Heart right ventricle (tissue), 16 donors: ENCODE results near the gene L3MBTL1. TPM values are rescaled to one million over a fixed set of nuclear protein-coding genes. Genes with fewer than 3 reads are reported as not detected.

Source experiments
- ATAC-seq, 8 donors: fragments of 200-7000 bp; cut with Tn5 transposase; one replicate each; pipeline ENCODE4 v1.9.1; 2020; ENCODE audit warnings: mild to moderate bottlenecking in 8 of 8, moderate library complexity in 8 of 8, moderate number of reproducible peaks in 1 of 8
- DNase-seq, 2 donors: peaks; one replicate each; pipeline ENCODE4 v3.0.0-alpha.2; 2020
- H3K27ac ChIP-seq, 10 donors: fragments of 200-600 bp; sonication (generic) in 2 of 10; one replicate each; pipeline versions ENCODE4 v1.5.0 to v1.8.0; 2020 to 2022; ENCODE audit warnings: mild to moderate bottlenecking in 3 of 10
- H3K27me3 ChIP-seq, 7 donors: fragments of 200-600 bp; one replicate each; pipeline ENCODE4 v1.8.0; 2021 to 2022; ENCODE audit warnings: mild to moderate bottlenecking in 2 of 7
- H3K36me3 ChIP-seq, 9 donors: fragments of 200-600 bp; sonication (generic) in 1 of 9; one replicate each; pipeline versions ENCODE4 v1.5.0 to v1.8.0; 2020 to 2022; ENCODE audit warnings: mild to moderate bottlenecking in 2 of 9
- H3K4me1 ChIP-seq, 9 donors: fragments of 200-600 bp; sonication (generic) in 1 of 9; one replicate each; pipeline versions ENCODE4 v1.5.0 to v1.8.0; 2020 to 2022; ENCODE audit warnings: mild to moderate bottlenecking in 4 of 9
- H3K4me3 ChIP-seq, 10 donors: fragments of 200-600 bp; sonication (generic) in 2 of 10; one replicate each; pipeline versions ENCODE4 v1.5.0 to v1.8.0; 2020 to 2022; ENCODE audit warnings: mild to moderate bottlenecking in 7 of 10, moderate library complexity in 2 of 10
- H3K9me3 ChIP-seq, 11 donors: fragments of 200-600 bp in 10 of 11; sonication (generic) in 2 of 11; one replicate each; pipeline versions ENCODE4 v1.5.0 to v1.8.0; 2013 to 2022; ENCODE audit warnings: mild to moderate bottlenecking in 2 of 11, control low read depth in 1 of 11, moderate library complexity in 1 of 11
- CTCF ChIP-seq, 9 donors: fragments of 200-600 bp; sonication (generic) in 2 of 9; IDR thresholded peaks; one replicate each; pipeline versions ENCODE4 v1.5.0 to v1.8.0; 2021 to 2022; ENCODE audit warnings: antibody characterized with exemption in 9 of 9, mild to moderate bottlenecking in 5 of 9, moderate library complexity in 1 of 9
- WGBS, 2 donors: extraction: QIAGEN DNeasy Blood & Tissue Kit; methylation state at CpG; one replicate each; pipeline ENCODE4 v1.1.7; 2013; ENCODE audit warnings: inconsistent platforms in 1 of 2; 5-methylcytosine and 5-hydroxymethylcytosine counted together
- intact Hi-C, 10 donors: fragments of 100-400 bp; cut with DNase I; formaldehyde crosslinking; loops; one replicate each; pipeline versions ENCODE4 v1.11.1 to v1.14.2; 2022
- polyA plus RNA-seq, 2 donors: library from polyadenylated mRNA; stranded (reverse); fragments of 200-250 nt; gene quantifications; one replicate each; pipeline ENCODE4 v1.2.3, GENCODE V29; 2013
- total RNA-seq, 10 donors: library from RNA; stranded (reverse); fragmentation: NEBNext Ultra II Directional in 3 of 10; extraction: Animal tissue kit (Norgen Biotek cat#: 25700) in 3 of 10; gene quantifications; one replicate each; pipeline versions ENCODE4 v1.2.1 to v1.2.4, GENCODE V29; 2021 to 2023
- donor health status: Arrhythmogenic right ventricular cardiomyopathy.
- donor health status: ischemic (EF 13 %, LVEDD 7.1; RV severe dilation, severe dysfunction).
- donor health status: healthy with polysubstance abuse.
- donor health status: DM: no; HTN: yes; CAD: no.
- donor health status: DM: no; HTN: no; CAD: no.
- donor health status: ischemic (EF 25% LVEDD 6.9; RV normal size, moderate dysfunction).
- donor health status: ischemic (EF 25% LVEDD 5.7; RV mildly dilated, moderate dysfunction).
- donor health status: healthy.
- donor health status: DM: yes; HTN: yes; CAD: no.
- donor health status: Ischemic cardiomyopathy.
- donor health status: ischemic (EF 35%, LVEDD 5.7; RV mildly dilated, moderate dysfunction).
- donor health status: nonischemic (EF 11% LVEDD 7.7; RV severe dilation, severe dysfunction).
- donor health status: DM: yes; HTN: yes; CAD: no.
- donor health status: PGD.
- donor health status: ischemic (EF 29% LVEDD 5.4; RV normal size, mild dysfunction).
- donor health status: nonischemic (EF 23%, LVEDD 6.1; RV moderate dilation, normal function).

L3MBTL1 gene
- total and polyA plus RNA-seq, 12 donors = 1.2 to 9.0 (median 4.9) TPM

- DNase-seq (no peak), ATAC-seq (no peak)
- TF ChIP-seq CTCF (IDR thresholded peaks at IDR 0.05) = no peak
- WGBS, 2 donors = 91 to 92% methylated on average over 7 of the region's 7 CpGs
- intact Hi-C loops = loop anchor here in 2 of 10 donors (5.0 to 10.0 kb wide), 2 partner anchors 542 to 544 kb away; no protein-coding TSS in a partner anchor
- Histone ChIP-seq H3K9me3 (no peaks in the 10 kb centered on the region), H3K27me3 (no peaks in the 10 kb centered on the region), H3K4me3 (no peak overlapping the region), H3K36me3 (peaks cover 0 to 40% (median 0%) of the 10 kb centered on the region in 9 donors), H3K27ac (no peak overlapping the region), H3K4me1 (peaks cover 0 to 8% (median 0%) of the 10 kb centered on the region in 9 donors)
These were observed 33.2 kb downstream of the L3MBTL1 start for GRCh38 chr20:43540673-43541060.

GRCh38 chr20:43541214-43541613 lies 33.7 kb downstream of the L3MBTL1 start:
- Histone ChIP-seq H3K27me3 (no peaks in the 10 kb centered on the region), H3K4me1 (peaks cover 0 to 8% (median 0%) of the 10 kb centered on the region in 9 donors), H3K4me3 (no peak overlapping the region), H3K36me3 (peaks cover 0 to 35% (median 0%) of the 10 kb centered on the region in 9 donors), H3K27ac (no peak overlapping the region), H3K9me3 (no peaks in the 10 kb centered on the region)
- TF ChIP-seq CTCF (IDR thresholded peaks at IDR 0.05) = no peak
- WGBS, 2 donors = 64 to 71% methylated on average over 2 of the region's 2 CpGs
- intact Hi-C loops = loop anchor here in 2 of 10 donors (5.0 to 10.0 kb wide), 2 partner anchors 541 to 544 kb away; no protein-coding TSS in a partner anchor
- ATAC-seq = no peak
- DNase-seq = no peak

GRCh38 chr20:43542161-43542560 lies 34.7 kb downstream of the L3MBTL1 start:
- intact Hi-C loops = loop anchor here in 2 of 10 donors (5.0 to 10.0 kb wide), 2 partner anchors 540 to 543 kb away; no protein-coding TSS in a partner anchor
- TF ChIP-seq CTCF (IDR thresholded peaks at IDR 0.05) = no peak
- ATAC-seq (no peak), DNase-seq (no peak)
- Histone ChIP-seq H3K36me3 (peaks cover 0 to 26% (median 0%) of the 10 kb centered on the region in 9 donors), H3K4me1 (peaks cover 0 to 8% (median 0%) of the 10 kb centered on the region in 9 donors), H3K27ac (no peak overlapping the region), H3K27me3 (no peaks in the 10 kb centered on the region), H3K9me3 (peaks cover 0 to 4% (median 0%) of the 10 kb centered on the region in 11 donors), H3K4me3 (no peak overlapping the region)
- WGBS, 2 donors = 83 to 85% methylated on average over 5 of the region's 5 CpGs

- intact Hi-C loops = loop anchor here in 2 of 10 donors (5.0 to 10.0 kb wide), 2 partner anchors 540 to 542 kb away; no protein-coding TSS in a partner anchor
- Histone ChIP-seq H3K9me3 (peaks cover 0 to 9% (median 0%) of the 10 kb centered on the region in 11 donors), H3K36me3 (peaks cover 0 to 26% (median 0%) of the 10 kb centered on the region in 9 donors), H3K27me3 (no peaks in the 10 kb centered on the region), H3K4me3 (no peak overlapping the region), H3K27ac (no peak overlapping the region), H3K4me1 (peaks cover 0 to 8% (median 0%) of the 10 kb centered on the region in 9 donors)
- TF ChIP-seq CTCF (IDR thresholded peaks at IDR 0.05) = no peak
- ATAC-seq (no peak), DNase-seq (no peak)
- WGBS, 2 donors = 79 to 80% methylated on average over 4 of the region's 4 CpGs
These were observed 35.2 kb downstream of the L3MBTL1 start for GRCh38 chr20:43542674-43543073.
